B cell (primary cell): ENCODE results near the gene ACAP1. TPM values are rescaled to one million over a fixed set of nuclear protein-coding genes. Genes with fewer than 3 reads are reported as not detected.

ENCODE experiments used
- ATAC-seq: fragments of 200-7000 bp; cut with Tn5 transposase; one replicate; pipeline ENCODE4 v1.10.0; 2021; ENCODE audit warnings: low read depth, mild to moderate bottlenecking, moderate number of reproducible peaks, moderate library complexity
- CTCF ChIA-PET: fragments of 350-600 bp; sonication (Branson Sonifier 250); formaldehyde crosslinking; loops from one replicate; lab custom pipeline; 2021; ENCODE audit warnings: antibody characterized with exemption, inconsistent platforms; lab: Charles Lee
- POLR2A ChIA-PET: fragments of 350-600 bp; sonication (Branson Sonifier 250); formaldehyde crosslinking; loops from one replicate; lab custom pipeline; 2021; ENCODE audit warnings: antibody characterized with exemption; lab: Charles Lee
- DNase-seq: peaks from one replicate; pipeline ENCODE4 v3.0.0; 2013
- H2AFZ ChIP-seq: 2 replicates; pipeline ENCODE4 v1.6.1; 2012; ENCODE audit warnings: mild to moderate bottlenecking, low read depth, low read length; ENCODE audit not compliant: insufficient read depth, poor library complexity, severe bottlenecking
- H3K27ac ChIP-seq, 2 donors: 1 replicate in 1 of 2; 2 replicates in 1 of 2; pipeline ENCODE4 v1.5.1; 2012 to 2013; ENCODE audit warnings: low read length in 2 of 2, mild to moderate bottlenecking in 2 of 2, moderate library complexity in 1 of 2
- H3K27me3 ChIP-seq, 4 experiments: fragments of 200-600 bp in 1 of 4; sonication (generic) in 1 of 4; replicated peaks in 1 of 4; 1 replicate in 2 of 4; 2 replicates in 2 of 4; pipeline versions ENCODE4 v1.6.1 to v1.7.0; 2013 to 2016; ENCODE audit warnings: low read length in 3 of 4, mild to moderate bottlenecking in 2 of 4, mixed read lengths in 1 of 4, moderate library complexity in 1 of 4; ENCODE audit not compliant: insufficient read depth in 4 of 4, control insufficient read depth in 3 of 4; ENCODE audit errors: control extremely low read depth in 1 of 4
- H3K36me3 ChIP-seq, 2 experiments: replicated peaks in 1 of 2; 1 replicate in 1 of 2; 2 replicates in 1 of 2; pipeline versions ENCODE4 v1.6.1 to v1.7.1; 2013; ENCODE audit warnings: low read length in 1 of 2; ENCODE audit not compliant: insufficient read depth in 2 of 2, control insufficient read depth in 1 of 2; ENCODE audit errors: control extremely low read depth in 1 of 2, extremely low read depth in 1 of 2
- H3K4me1 ChIP-seq, 2 donors: fragments of 200-600 bp in 1 of 2; sonication (generic) in 1 of 2; 1 replicate in 1 of 2; 2 replicates in 1 of 2; pipeline versions ENCODE4 v1.5.1 to v1.6.1; 2013 to 2017; ENCODE audit warnings: low read length in 2 of 2; ENCODE audit not compliant: control insufficient read depth in 2 of 2, insufficient read depth in 2 of 2
- H3K4me2 ChIP-seq: replicated peaks from 2 replicates; pipeline ENCODE3; 2012; ENCODE audit warnings: mild to moderate bottlenecking, low read depth, low read length; ENCODE audit not compliant: poor library complexity, severe bottlenecking
- H3K4me3 ChIP-seq, 5 experiments: fragments of 200-600 bp in 1 of 5; sonication (generic) in 1 of 5; 1 replicate in 3 of 5; 2 replicates in 2 of 5; pipeline versions ENCODE4 v1.5.1 to v1.7.0; 2011 to 2016; ENCODE audit warnings: low read length in 4 of 5, mild to moderate bottlenecking in 4 of 5, low read depth in 2 of 5, control low read depth in 1 of 5, moderate library complexity in 1 of 5; ENCODE audit not compliant: insufficient read depth in 1 of 5; ENCODE audit errors: control extremely low read depth in 1 of 5, extremely low read depth in 1 of 5
- H3K79me2 ChIP-seq: fragments of 200-600 bp; sonication (generic); one replicate; pipeline ENCODE4 v1.6.0; 2016; ENCODE audit warnings: low read length; ENCODE audit not compliant: control insufficient read depth, insufficient read depth
- H3K9ac ChIP-seq: fragments of 200-600 bp; sonication (generic); 2 replicates; pipeline ENCODE4 v1.6.1; 2017; ENCODE audit warnings: mild to moderate bottlenecking, low read length, moderate library complexity
- H3K9me3 ChIP-seq, 3 donors: one replicate each; pipeline versions ENCODE4 v1.6.1 to v1.7.1; 2013; ENCODE audit warnings: low read length in 2 of 3; ENCODE audit not compliant: control insufficient read depth in 2 of 3, insufficient read depth in 1 of 3; ENCODE audit errors: control extremely low read depth in 1 of 3
- H4K20me1 ChIP-seq: 2 replicates; pipeline ENCODE4 v1.6.0; 2012; ENCODE audit warnings: mild to moderate bottlenecking, low read length; ENCODE audit not compliant: insufficient read depth, control insufficient read depth, poor library complexity, severe bottlenecking
- H3K27ac Mint-ChIP-seq: one replicate; pipeline ENCODE4 v1.8.0; 2021; ENCODE audit warnings: mixed read lengths
- H3K27me3 Mint-ChIP-seq: one replicate; pipeline ENCODE4 v1.8.0; 2021; ENCODE audit warnings: mixed read lengths
- H3K4me1 Mint-ChIP-seq: one replicate; pipeline ENCODE4 v1.8.0; 2021; ENCODE audit warnings: mixed read lengths
- H3K4me3 Mint-ChIP-seq: one replicate; pipeline ENCODE4 v1.8.0; 2021; ENCODE audit warnings: mixed read lengths
- H3K9me3 Mint-ChIP-seq: one replicate; pipeline ENCODE4 v1.8.0; 2022; ENCODE audit warnings: mixed read lengths; ENCODE audit not compliant: insufficient read depth
- CTCF ChIP-seq: fragments of 200-600 bp; IDR thresholded peaks from one replicate; pipeline ENCODE4 v1.8.0; 2022; ENCODE audit warnings: antibody characterized with exemption, mild to moderate bottlenecking
- EZH2 ChIP-seq: IDR thresholded peaks from 2 replicates; pipeline ENCODE4 v1.6.1; 2012; ENCODE audit warnings: borderline replicate concordance, low read depth, mild to moderate bottlenecking, moderate library complexity, low read length; ENCODE audit not compliant: insufficient read depth, poor library complexity, severe bottlenecking
- WGBS: methylation state at CpG from one replicate; pipeline ENCODE4 v1.1.5; 2013; ENCODE audit warnings: missing lambda C conversion rate; ENCODE audit not compliant: insufficient coverage; 5-methylcytosine and 5-hydroxymethylcytosine counted together
- intact Hi-C: fragments of 100-400 bp; cut with micrococcal nuclease; formaldehyde crosslinking; loops from one replicate; pipeline ENCODE4 v1.10.0; 2022
- polyA plus RNA-seq: library from polyadenylated mRNA; depleted of rRNA; stranded (reverse); fragments of >200 nt; gene quantifications from 2 replicates; pipeline ENCODE4 v1.2.3, GENCODE V29; 2012
- total RNA-seq, 2 donors: library from RNA; stranded (reverse); fragments of 120-200 nt in 1 of 2; gene quantifications; 1 replicate in 1 of 2; 2 replicates in 1 of 2; pipeline versions ENCODE4 v1.2.3 to v1.2.4, GENCODE V29; 2013 to 2022

ACAP1 gene
- total and polyA plus RNA-seq, 2 donors (not counting 1 experiment from before 2014, with no cell fraction given): 392 to 412 TPM

- CTCF ChIA-PET: interaction anchor here (0.7 to 1.4 kb wide), 4 partner anchors 10 to 129 kb away, joined by 3 to 4 read pairs (median 3); no protein-coding TSS in a partner anchor
- Histone ChIP-seq H3K79me2 (no peaks in the 10 kb centered on the region), H3K9me3 (peaks cover 0 to 19% (median 0%) of the 10 kb centered on the region in 3 donors), H3K4me3 (peak overlapping the region in 4 of 5 experiments; percentile 70 to 78 (median 76)), H3K4me2 (peak overlapping the region; percentile 88), H3K36me3 (peaks cover 0 to 9% of the 10 kb centered on the region in 2 experiments), H3K27ac (peak overlapping the region; percentile 60 to 72), H4K20me1 (no peaks in the 10 kb centered on the region), H2AFZ (peak overlapping the region; percentile 94), H3K9ac (peak overlapping the region; percentile 79), H3K27me3 (peaks cover 0 to 39% (median 14%) of the 10 kb centered on the region in 4 experiments), H3K4me1 (peaks cover 19% of the 10 kb centered on the region in 2 donors)
- TF ChIP-seq CTCF (no peak), EZH2 (no peak)
- H3K9me3 Mint-ChIP-seq: no peaks in the 10 kb centered on the region
- POLR2A ChIA-PET: interaction anchor here (1.0 to 1.7 kb wide), 3 partner anchors 10 to 51 kb away, joined by 4 to 10 read pairs (median 5); partner anchors contain the start of genes PLSCR3 and TMEM256
- ATAC-seq (no peak), DNase-seq (peak; percentile 30)
- intact Hi-C loops: loop anchor here (1.0 kb wide), 2 partner anchors 10 to 20 kb away; partner anchors contain the start of genes PLSCR3 and TMEM256
- peaks cover 14% of the 10 kb centered on the region for H3K4me1 Mint-ChIP-seq
- H3K4me3 Mint-ChIP-seq: peak overlapping the region; percentile 89
- peaks cover 25% of the 10 kb centered on the region for H3K27me3 Mint-ChIP-seq
- H3K27ac Mint-ChIP-seq: peak overlapping the region; percentile 91
- WGBS: 51% methylated on average over 23 of the region's 23 CpGs
These were observed 48.3 kb downstream of the ACAP1 start for GRCh38 chr17:7384489-7385081.

- ATAC-seq (no peak), DNase-seq (peak; percentile 8)
- no peaks in the 10 kb centered on the region for H3K27me3 ChIP-seq
- WGBS: over 99% methylated on average over 10 of the region's 10 CpGs
- H3K4me3 Mint-ChIP-seq: no peak overlapping the region
- no peak overlapping the region for H3K9ac ChIP-seq
- no peak overlapping the region for H3K27ac ChIP-seq
- H3K4me3 ChIP-seq: no peak overlapping the region
- H3K79me2 ChIP-seq: peaks cover 8% of the 10 kb centered on the region
- no peak overlapping the region for H3K4me2 ChIP-seq
- H4K20me1 ChIP-seq: no peaks in the 10 kb centered on the region
- H3K9me3 Mint-ChIP-seq: no peaks in the 10 kb centered on the region
- ChIA-PET CTCF (interaction anchor here (1.6 to 1.8 kb wide), 2 partner anchors 33 to 48 kb away, joined by 4 to 6 read pairs; no protein-coding TSS in a partner anchor), POLR2A (no interaction called here)
- intact Hi-C loops: no loop called here
- no peaks in the 10 kb centered on the region for H3K27me3 Mint-ChIP-seq
- H2AFZ ChIP-seq: no peak overlapping the region
- TF ChIP-seq CTCF: no peak
- TF ChIP-seq EZH2: no peak
- peaks cover 12% of the 10 kb centered on the region for H3K4me1 Mint-ChIP-seq
- H3K27ac Mint-ChIP-seq: no peak overlapping the region
- H3K4me1 ChIP-seq: peaks cover 11 to 17% of the 10 kb centered on the region in 2 donors
- H3K9me3 ChIP-seq: no peaks in the 10 kb centered on the region
- H3K36me3 ChIP-seq: peaks cover 0 to 37% of the 10 kb centered on the region in 2 experiments
These were observed 52.5 kb downstream of the ACAP1 start for GRCh38 chr17:7388856-7389255.
